Tongue (tissue), 2 donors: ENCODE measurements around the gene USP2. TPM values are rescaled to one million over a fixed set of nuclear protein-coding genes. Genes with fewer than 3 reads are reported as not detected.

ENCODE experiments used
- DNase-seq: peaks from one replicate; pipeline ENCODE4 v3.0.0-alpha.2; 2015
- total RNA-seq: library from RNA; depleted of rRNA; stranded (reverse); fragments of >200 nt; gene quantifications from one replicate; pipeline ENCODE4 v1.2.3, GENCODE V29; 2014

Gene USP2
- total RNA-seq, 1 donor from 2014 or later: 39.2 TPM

GRCh38 chr11:119320776-119321524 lies 60.5 kb downstream of the USP2 start:
- DNase-seq: peak; percentile 73

- DNase-seq: peak; percentile 54
Observed at GRCh38 chr11:119320240-119320775, 61.2 kb downstream of the USP2 start.

DNA sequence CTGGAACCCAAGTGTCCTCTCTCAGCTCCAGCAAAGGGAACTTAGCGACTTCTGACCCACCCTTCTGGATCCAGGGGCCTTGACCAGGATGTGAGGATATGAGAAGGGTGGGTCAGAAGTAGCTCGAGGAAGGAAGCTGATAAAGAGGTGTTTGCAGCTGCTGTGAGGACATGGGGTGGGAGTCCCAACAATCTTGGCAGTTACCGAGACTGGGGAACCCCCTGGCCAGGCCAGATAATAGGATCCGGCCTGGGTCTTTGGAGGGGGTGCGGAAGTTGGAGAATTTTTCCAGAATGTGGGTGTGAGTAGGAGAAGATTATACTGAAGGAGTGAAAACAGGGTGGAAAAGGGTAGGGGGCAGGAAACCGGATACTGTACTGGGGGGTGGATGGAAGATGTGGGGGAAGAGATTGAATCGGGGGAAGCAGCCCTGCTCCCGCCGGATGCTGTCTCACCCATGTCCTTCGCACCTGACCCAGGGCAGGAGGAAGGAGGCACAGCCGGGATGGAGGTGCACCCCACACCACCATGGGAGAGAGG lies 61.7 kb downstream of the USP2 start:
- DNase-seq: no peak

DNA sequence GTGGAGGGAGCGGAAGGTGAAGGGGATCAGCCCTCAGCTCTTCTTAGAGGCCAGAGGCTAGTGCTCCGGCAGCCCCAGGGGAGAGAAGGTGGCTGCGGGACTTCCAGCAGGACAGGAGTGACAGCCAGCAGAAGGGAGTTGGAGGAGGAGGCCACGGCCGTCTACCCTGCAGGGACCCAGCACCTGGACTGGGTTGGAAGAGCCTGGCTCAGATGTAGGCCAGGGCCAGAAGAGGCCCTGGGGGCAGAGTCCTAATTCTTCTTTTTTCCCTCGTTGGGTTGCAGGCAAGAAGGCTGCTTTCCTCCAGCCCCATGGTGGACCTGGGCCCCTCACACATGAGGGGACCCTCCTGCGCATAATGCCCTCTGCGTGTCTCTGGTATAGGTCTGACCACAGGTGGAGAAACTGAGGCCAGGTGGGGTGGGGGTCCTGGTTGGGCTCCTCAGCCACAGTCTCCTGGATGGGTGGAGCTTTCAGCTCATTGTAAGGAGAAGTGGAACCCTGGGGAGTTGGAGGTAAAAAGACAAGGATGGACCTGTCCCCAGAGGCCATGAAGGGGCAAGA lies 62.3 kb downstream of the USP2 start:
- DNase-seq: no peak

- DNase-seq: peak; percentile 76
Observed at GRCh38 chr11:119318240-119319135, 63.0 kb downstream of the USP2 start.

DNA sequence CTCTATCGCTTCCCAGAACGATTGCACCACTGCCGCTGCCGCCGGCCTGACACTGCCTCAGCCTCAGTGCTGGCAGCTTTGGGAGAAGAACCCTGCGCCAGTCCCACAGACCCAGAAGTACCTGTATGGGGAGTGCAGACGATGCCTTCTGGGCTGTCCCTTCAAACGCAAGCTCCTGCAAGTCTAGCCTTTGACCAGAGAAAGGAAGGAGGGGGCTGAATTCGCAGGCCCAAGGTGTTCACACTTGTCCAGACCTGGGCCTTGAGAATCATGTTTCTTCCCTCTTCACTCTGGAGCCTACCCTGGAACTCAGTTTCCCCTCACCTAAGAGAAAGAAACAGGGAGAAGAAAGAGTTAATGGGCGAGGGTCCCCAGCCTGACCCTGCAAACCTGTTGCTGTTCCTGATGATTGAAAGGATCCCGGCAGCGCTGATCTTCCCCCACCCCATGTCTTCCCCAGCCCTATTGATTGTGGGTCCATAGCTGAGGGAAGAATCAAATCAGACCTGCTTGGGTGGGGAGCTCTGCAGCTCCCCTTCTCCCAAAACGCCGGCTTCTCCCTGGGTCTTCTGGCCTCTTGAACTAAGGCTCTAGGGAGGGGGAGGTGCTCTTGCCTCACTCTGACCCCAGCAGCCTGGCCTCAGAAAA lies 63.8 kb downstream of the USP2 start:
- DNase-seq: no peak

DNA sequence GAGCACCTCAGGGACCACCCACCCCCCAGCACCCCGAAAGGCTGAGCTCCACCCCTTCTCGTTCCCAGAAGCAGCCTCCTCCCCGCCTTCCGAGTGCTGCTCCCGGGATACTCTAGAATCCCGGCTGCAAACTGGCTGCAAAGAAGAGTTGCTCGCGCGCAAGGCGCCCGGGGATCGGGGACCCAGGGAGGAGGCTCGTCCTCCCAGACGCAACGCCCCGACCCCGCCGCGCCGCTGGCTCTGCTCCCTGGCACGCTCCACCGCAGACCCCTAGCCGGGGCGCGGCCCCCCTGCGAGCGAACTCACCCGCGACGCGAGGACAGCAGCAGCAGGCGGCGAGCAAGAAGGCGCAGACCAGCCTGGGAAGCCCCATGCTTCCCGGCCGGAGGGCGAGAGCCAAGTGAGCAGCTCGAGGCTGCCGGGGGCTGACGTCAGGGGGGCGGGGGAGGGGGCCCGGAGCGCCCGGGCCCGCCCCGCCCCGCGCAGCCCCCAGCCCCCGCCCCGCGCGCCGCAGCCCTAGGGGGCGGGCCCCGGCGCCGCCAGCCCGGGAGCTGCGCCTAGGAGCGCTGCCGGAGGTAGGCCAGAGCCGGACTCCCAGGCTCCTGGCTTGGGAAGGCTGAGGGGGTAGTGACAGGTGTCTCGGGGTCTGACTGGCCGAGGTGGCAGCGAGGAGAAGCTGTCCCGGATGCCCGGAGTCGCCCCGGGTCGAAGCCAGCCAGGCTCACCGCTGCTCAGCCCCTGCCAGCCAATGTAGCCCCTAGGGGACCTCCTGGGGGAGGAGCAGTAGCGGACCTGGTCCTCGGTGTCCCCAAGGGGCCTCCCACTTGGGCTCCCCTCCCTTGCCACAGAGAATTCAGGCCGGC lies 64.5 kb downstream of the USP2 start, which contains the start of gene MCAM:
MCAM (minus strand) TSS at position 402 of the 863 bp plus-strand sequence; CDS start at position 373, 29 bp downstream.
- peak; percentile 87 for DNase-seq

GRCh38 chr11:119316016-119316728 lies 65.3 kb downstream of the USP2 start:
- peak; percentile 89 for DNase-seq

DNA sequence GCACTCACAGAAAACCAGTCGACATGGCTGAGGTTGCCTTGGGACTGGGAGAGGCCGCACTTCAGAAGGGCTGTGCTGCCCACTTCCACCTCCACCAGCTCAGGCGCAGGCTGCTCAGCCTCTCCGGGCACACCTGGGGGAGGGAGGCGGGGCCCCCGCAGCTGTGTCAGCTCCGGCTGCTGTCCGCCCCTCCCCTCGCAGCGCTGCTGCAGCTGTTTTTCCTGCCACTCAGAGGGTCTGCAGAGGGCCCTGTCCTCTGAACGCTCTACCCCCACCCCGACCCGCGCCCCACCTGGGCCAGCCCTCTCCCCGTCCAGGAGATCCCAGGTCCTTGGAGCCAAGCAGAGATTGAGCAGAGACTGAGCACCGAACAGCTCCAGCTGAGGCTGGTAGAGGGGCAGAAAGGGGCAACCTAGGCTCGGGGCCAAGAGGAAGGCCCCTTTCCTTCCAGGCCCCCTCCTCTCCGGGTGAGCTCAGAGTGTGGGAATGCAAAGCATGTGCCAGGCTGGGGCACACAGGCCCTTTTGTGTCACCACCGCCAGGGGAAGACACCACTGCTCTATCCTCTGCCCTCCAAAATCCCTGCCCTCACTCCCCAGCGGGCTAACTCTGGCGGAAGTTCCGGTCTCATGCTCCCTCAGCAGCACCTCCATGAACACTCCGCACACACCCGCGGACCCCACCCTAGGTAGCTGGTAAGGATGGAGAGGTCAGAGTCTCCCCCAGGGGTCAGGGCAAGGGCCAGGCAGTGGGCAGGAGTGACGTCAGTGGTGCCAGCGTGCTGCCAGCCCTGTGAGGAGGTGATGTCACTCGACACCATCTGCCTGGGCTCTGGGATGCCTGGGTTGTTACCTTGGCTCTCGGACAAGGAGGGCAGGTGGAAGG lies 66.1 kb downstream of the USP2 start:
- peak; percentile 93 for DNase-seq

DNA sequence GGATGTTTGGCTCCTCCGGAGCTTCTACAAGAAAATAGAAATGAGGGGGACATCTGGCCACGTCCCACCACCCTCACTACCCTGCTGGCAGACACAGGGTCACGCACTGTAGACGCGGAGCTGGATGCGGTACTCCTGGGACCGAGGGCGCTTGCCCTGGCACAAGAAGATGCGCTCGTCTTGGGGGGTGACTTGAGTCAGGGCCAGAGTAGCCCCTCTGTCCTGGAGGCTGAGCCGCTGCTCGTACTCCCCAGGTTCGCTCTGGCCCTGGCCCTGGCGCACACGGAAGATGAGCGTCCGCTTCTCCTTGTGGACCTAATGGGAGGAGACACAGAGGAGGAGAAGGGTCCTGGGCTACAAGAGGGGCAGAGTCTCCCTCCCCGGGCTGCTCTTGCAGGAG lies 66.8 kb downstream of the USP2 start:
- DNase-seq: no peak

DNA sequence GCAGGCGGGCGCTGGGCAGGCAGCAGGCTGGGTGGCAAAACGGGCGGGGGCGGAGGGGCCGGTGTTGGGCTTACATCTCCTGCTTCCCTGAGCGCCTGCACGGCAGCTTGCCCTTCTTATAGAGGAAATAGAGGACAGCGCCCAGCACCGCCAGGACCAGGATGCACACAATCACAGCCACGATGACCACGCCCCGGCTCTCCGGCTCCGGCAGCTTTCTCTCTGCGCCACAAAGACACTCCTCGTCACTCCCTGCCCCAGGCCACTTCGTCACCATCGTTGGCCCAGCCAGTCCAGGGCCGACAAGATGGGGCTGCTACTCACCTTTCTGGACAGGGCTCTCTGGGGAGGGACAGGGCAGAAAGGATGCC lies 70.8 kb downstream of the USP2 start:
- DNase-seq: no peak

DNA sequence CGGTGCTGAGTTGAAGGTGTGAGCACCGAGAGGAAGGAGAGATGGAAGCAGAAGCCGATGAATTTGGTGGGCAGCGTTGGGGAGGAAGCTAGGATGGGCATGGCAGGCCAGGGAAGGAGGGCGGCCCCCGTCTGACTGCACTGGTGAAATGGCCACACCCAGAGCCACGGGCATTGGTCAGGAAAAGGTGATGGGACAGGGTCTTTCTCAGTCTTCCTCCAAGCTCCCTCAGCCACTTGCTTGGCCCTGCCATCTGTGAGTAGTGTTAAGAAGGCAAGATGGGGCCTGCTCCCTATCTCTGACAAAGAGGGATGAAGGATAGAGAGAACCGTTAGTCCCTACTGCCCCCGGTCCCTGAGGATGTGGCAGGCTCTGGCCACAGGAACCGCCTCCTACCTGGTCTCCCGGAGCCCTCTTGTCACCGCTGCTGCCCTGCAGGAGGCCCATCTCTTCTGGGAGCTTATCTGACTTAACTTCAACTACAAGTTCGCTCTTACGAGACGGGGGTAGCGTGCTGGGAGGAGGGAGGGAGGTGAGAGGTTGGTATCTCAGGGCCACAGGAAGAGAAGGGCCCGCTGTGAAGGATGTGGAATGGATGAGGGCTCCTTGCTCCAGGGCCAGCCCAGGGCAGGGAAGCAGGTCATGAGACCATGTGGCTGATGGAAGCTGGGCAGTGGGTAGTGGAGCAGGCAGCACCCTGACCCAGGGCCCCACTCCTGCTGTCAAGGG lies 71.4 kb downstream of the USP2 start:
- DNase-seq: no peak

GRCh38 chr11:119309411-119309810 lies 72.1 kb downstream of the USP2 start:
- DNase-seq: no peak

DNA sequence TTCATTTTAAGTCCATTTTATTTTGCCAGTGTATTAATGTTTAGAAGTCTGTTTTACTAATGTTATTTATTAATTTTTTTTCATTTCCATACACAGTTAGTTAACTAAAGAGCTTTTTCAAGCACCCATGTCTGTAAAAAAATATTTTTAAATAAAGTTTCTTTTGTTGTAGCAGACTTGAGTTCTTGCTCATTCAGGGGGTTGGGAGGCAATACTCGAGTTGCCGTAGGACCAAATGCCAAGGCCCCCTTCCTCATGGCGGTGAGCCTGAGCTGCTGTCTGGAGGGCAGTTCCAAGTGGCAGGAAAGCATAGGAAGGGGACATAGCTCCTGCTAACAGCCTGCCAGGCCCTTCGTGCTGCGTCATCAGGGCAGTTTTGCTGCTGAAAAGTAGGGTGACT lies 73.5 kb downstream of the USP2 start:
- no peak for DNase-seq

GRCh38 chr11:119307219-119307618 lies 74.3 kb downstream of the USP2 start:
- no peak for DNase-seq

- DNase-seq: no peak
Observed at GRCh38 chr11:119306373-119306890, 75.1 kb downstream of the USP2 start.

GRCh38 chr11:119305556-119306372 lies 75.7 kb downstream of the USP2 start:
- DNase-seq: no peak
